ENCODE data around the gene ATP6AP2. TPM values are rescaled to one million over a fixed set of nuclear protein-coding genes. Genes with fewer than 3 reads are reported as not detected.
"Not testable (repeated sequence)": the region's sequence is repeated elsewhere in the genome, so short reads cannot be mapped to it uniquely, and the experiment has no call there.

Gene ATP6AP2
- 62.5 and 79.1 TPM in 2 replicates for total RNA-seq

DNA sequence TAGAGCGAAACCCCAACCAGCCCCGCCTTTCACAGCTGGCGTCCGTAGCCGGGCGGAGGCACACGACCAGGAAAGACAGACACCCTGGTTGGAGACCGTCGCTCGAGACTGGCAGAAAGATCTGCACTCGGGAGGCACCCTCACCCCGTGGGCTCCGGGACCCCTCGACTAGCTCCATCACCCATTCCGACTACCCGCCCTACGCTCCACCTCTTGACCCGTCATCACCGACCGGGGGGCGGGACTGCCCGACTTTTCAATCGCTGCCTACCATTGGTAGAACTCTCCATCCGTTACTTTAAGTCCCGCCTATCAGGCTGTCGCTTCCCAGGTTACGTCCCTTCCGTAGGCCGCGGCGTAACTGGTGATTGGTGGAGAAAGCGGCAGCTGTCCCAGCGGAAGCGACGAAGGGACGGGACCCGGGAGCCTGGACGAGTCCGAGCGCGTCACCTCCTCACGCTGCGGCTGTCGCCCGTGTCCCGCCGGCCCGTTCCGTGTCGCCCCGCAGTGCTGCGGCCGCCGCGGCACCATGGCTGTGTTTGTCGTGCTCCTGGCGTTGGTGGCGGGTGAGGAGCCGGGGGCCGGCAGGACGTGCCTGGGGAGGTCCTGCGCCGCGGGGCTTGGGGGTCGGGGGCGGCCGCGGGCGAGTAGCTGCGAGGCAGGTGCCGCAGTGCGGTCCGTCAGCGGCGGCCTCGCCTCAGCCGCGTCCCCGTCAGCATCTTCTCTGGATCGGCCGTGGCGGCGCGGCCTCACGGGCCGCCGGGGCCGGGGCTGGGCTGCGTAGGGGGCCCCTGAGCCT is at the start of gene ATP6AP2:
TSS of gene ATP6AP2 (plus strand) at position 434 of the 799 bp plus-strand sequence. CDS start at position 530, 96 bp downstream.
- intact Hi-C loops (cut with micrococcal nuclease), result loop anchor here (1.0 to 10.0 kb wide), 3 partner anchors 67 to 754 kb away; partner anchors contain the start of genes CXorf38, DDX3X and MED14

- intact Hi-C loops (cut with micrococcal nuclease), result no loop called here
Observed at GRCh38 chrX:40531056-40531826, 49.5 kb upstream of the ATP6AP2 start.

DNA sequence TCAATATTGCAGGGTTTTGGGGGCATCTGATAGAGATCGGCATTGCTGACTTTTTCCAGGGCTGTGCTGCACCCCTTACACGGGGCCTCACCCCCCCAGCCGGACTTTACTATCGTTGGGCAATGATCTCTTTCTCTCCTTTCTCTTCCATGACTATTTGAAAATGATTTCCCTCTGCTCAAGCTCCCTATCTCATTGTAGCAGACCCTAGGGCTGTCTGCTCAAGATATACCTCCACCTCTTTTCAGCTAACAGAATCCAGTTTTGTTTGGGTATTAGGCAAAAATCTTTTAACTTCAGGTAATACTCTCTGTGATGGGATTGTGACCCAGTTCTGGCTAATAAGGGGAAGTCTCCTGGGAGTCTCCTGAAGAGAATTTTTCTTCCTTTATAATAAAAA is 43.5 kb upstream of the ATP6AP2 start:
- intact Hi-C loops (cut with micrococcal nuclease), result no loop called here

GRCh38 chrX:40538406-40538805 is 42.4 kb upstream of the ATP6AP2 start:
- intact Hi-C loops (cut with micrococcal nuclease), result loop anchor here (2.0 kb wide), 1 partner anchor 106 kb away; no protein-coding TSS in a partner anchor

DNA sequence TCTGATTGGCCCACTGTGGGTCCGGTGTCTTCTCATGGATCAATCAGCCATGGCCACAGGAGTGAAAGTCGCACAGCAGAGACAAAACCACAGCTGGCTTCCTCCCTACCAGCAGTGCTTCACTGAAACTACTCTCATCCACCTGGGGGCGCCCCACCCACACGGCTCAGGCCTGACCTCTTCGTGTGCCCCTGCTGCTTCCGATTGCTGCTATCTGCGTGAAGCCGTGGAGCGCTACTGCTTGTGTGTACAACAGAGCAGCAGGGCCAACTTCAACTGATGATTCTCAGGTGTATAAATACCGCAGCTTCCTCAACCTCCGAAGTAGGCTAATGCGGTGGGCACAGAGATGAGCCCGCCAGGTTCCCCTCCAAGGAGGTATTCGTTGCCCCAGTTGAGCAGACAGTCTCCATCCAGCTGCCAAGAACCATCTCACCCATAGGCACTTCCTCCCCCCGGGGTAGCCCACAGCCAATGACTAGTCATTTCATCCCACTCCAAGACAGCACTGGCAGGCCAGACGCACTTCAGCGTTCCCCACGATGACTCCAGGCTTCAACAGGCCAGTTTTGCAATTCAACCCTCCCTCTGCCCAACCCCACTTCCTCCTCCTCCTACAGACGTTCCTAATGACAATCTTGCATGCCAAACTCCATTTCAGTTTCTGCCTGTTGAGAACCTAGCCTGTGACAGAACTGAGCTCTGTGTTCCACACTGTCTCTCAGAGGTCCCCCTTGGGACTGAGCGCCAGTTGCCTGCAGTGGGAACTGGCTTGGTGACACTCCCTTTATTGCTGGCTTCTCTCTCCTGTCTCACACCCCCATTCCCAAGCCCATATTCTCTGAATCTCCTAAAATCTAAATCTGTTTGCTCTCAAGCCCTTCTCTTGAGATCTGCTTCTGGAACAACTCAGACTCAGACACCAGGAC is 41.3 kb upstream of the ATP6AP2 start:
- intact Hi-C loops (cut with micrococcal nuclease), result loop anchor here (2.0 to 5.0 kb wide), 2 partner anchors 105 to 578 kb away; no protein-coding TSS in a partner anchor

DNA sequence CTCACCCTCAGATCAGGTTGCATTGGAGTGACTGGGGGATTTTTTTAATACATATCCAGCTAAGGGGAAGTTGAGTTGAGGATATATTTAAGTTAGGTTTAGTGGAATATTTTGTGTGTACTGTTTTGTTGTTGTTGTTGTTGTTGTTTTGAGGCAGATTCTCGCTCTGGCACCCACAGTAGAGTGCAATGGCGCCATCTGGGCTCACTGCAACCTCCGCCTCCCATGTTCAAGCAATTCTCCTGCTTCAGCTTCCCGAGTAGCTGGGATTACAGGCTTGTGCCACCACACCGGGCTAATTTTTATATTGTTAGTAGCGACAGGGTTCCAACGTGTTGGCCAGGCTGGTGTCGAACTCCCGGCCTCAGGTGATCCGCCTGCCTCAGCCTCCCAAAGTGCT is 38.6 kb upstream of the ATP6AP2 start:
- intact Hi-C loops (cut with micrococcal nuclease), result loop anchor here (5.0 kb wide), 1 partner anchor 575 kb away; no protein-coding TSS in a partner anchor

GRCh38 chrX:40542972-40543371 is 37.8 kb upstream of the ATP6AP2 start:
- intact Hi-C loops (cut with micrococcal nuclease), result loop anchor here (5.0 kb wide), 1 partner anchor 574 kb away; no protein-coding TSS in a partner anchor

- intact Hi-C loops (cut with micrococcal nuclease), result loop anchor here (1.0 to 5.0 kb wide), 2 partner anchors 251 to 574 kb away; no protein-coding TSS in a partner anchor
Observed at GRCh38 chrX:40543661-40544328, 37.0 kb upstream of the ATP6AP2 start.

DNA sequence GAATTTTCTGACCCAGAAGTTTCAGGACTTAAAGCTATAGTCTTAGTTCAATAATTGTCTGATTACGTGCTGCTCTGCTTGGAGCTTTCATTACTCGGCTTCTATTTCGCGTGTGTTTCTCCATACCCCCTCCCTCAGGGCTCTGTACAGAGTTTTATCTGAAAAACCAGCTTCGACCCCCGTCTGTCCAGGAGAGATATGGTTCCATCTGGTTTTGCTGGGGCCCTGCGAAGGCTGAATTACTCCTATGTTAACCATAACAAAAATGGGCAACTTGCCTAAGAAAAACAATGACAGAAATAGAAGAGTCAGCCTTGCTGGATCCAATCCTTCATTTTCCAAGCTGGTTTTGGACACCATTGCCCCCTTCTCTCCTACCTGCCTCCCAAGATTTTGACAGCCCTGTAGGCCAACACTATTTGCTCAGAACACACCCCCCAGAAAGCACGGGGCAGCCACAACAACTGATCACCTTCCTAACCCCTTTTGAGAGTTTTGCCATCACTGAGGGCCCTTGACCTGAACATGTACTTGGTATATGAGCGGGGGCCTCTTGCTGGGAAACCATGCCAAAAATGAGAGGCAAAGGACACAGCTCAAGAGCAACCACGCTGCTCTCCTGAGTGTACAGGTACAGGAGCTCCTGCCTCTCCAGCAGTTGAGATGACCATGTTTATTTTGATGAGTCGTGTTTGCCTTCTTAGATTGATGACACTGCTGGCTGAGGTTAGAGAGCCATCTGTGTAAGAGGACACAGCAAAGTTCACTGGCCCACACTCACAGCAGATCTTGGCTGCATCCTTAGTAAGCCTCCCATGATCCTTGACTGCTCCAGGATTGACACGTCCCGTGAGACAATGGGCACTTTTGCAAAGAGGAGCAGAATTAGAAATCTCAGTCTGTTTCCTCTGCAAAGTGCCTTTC is 36.2 kb upstream of the ATP6AP2 start:
- intact Hi-C loops (cut with micrococcal nuclease), result loop anchor here (1.0 to 5.0 kb wide), 2 partner anchors 250 to 573 kb away; no protein-coding TSS in a partner anchor

DNA sequence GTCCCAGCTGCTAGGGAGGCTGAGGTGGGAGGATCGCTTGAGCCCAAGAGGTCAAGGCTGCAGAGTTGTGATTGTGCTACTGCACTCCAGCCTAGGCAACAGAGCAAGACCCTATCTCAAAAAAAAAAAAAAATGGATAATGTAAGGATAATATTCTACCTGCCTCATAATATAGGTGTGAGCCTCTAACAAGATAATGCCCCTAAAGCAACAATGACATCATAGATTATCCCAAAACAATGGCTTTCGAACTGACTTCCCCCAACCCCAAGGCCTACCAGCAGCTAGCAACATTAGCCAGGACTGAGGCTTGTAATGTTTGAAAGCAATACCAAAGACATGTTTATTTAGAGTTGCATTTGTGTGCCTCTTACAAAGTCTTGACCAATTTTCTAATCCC is 33.9 kb upstream of the ATP6AP2 start:
- intact Hi-C loops (cut with micrococcal nuclease), result no loop called here

GRCh38 chrX:40550066-40550465 is 30.7 kb upstream of the ATP6AP2 start:
- intact Hi-C loops (cut with micrococcal nuclease), result no loop called here

DNA sequence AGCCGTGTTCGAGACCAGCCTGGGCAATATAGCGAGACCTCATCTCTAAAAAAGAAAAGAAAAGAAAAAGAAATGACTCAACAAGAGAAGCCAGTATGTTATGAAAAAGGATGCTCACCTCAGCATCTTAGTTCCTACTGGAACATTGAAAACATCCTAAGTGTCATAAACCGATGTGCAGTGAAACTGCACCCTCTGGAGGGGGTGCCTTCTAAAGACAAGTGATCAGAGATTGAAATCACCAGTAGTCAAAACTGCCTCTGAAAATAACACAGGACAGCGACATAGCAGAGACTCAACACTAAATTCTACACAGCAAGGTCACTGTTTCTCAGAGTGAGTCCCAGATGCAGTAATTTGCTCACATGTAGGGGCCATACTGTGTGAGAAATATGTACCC is 28.0 kb upstream of the ATP6AP2 start:
- intact Hi-C loops (cut with micrococcal nuclease), result no loop called here

DNA sequence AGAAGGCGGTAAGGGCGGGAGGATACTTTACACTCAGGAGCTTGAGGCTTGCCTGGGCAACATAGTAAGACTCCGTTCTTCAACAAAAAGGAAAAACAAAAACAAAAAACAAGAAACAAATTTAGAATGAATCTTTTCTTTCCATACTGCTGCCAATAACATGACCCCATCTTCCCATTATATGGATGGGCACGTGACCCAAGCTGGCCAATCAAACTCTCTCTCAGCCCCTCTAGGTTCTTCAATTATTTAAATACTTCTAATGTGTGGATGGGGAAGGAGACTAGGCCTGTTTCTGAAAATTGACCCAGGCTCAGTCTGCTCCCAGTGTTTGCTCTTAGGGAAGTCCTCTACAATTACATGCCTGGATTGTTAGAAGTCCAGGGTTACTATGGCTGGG is 22.2 kb upstream of the ATP6AP2 start:
- intact Hi-C loops (cut with micrococcal nuclease), result no loop called here

- intact Hi-C loops (cut with micrococcal nuclease), result no loop called here
Observed at GRCh38 chrX:40563784-40564183, 17.0 kb upstream of the ATP6AP2 start.

- intact Hi-C loops (cut with micrococcal nuclease), result no loop called here
Observed at GRCh38 chrX:40564447-40564846, 16.3 kb upstream of the ATP6AP2 start.

DNA sequence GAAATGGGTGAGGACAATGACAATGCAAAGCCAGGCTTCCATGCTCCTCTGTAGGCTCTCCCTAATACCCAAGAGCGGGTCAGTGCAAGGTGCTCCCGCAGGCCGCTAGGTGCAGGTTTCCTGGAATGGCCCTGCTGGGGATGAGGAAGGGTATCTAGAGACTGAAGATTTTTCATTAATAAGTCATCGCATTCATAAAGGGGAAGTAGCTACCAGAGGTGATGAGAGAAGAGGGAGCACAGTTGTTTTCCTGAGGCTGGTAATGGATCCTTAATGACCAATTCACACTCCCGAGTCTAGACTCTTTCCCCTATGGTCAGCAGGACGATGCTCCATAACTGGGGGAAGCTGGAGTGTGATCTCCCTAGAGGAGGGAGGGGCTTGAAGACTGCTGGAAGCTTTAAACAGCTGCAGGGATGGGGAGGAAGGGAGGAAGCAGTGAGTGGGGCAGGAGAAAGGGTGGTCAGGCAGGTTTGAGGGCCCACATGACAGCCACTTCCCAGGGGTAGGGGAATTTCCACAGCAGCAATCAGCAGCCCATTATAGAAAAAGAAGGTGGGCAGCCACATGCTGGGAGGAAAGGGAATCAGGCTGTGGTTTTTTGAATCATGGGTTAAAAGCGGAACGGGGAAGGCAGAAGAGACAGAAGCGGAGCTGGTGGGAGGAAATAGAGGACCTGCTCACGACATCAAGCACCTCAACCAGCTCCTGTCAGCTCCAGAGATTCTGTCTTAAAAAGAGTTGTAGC is 10.2 kb upstream of the ATP6AP2 start:
- intact Hi-C loops (cut with micrococcal nuclease), result no loop called here

DNA sequence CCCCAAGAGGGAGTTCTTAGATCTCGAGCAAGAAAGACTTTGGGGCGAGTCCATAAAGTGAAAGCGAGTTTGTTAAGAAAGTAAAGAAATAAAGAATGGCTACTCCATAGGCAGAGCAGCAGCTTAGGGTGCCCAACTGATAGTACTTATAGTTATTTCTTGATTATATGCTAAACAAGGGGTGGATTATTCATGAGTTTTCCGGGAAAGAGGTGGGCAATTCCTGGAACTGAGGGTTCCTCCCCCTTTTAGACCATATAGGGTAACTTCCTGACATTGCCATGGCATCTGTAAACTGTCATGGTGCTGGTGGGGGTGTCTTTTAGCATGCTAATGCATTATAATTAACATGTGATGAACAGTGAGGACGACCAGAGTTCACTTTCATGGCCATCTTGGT is 9.6 kb upstream of the ATP6AP2 start:
- intact Hi-C loops (cut with micrococcal nuclease), result not testable (repeated sequence)

DNA sequence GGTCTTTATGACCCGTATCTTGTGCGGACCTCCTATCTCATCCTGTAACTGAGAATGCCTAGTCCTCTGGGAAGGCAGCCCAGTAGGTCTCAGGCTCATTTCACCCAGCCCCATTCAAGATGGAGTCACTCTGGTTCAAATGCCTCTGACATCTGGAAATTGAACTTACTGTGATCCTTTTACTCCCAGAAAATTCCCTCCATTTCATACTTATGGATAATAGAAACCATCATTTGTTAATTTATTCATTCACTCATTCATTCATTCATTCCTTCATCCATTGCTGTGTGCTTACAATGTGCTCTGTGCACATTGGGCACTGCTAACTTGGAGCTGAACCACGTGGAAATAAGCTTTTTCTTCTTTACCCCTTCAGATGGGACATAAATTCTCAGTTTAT is 9.2 kb upstream of the ATP6AP2 start:
- intact Hi-C loops (cut with micrococcal nuclease), result no loop called here
